GM18951 (cell line): ENCODE data around the gene RPS14.

Source experiments
- POLR2A ChIP-seq: IDR thresholded peaks from 4 replicates; pipeline ENCODE4 v1.6.1; 2011; ENCODE audit warnings: mild to moderate bottlenecking; ENCODE audit not compliant: insufficient read length, insufficient read depth; ENCODE audit errors: extremely low read depth
- in situ Hi-C: fragments of 300-500 bp; cut with MboI; formaldehyde crosslinking; loops from one replicate; pipeline ENCODE4 v1.12.0; 2022; ENCODE audit warnings: low sequenced_read_pairs, mixed read lengths, inconsistent platforms; ENCODE audit not compliant: unreplicated experiment

The RPS14 gene

GRCh38 chr5:150411245-150411979 is 38.1 kb downstream of the RPS14 start:
- no peak for TF ChIP-seq POLR2A
- in situ Hi-C loops, result no loop called here

GRCh38 chr5:150410524-150411244 is 38.9 kb downstream of the RPS14 start:
- in situ Hi-C loops, result no loop called here
- peak; percentile 55 for TF ChIP-seq POLR2A

- in situ Hi-C loops, result no loop called here
- TF ChIP-seq POLR2A, result peak; percentile 57
Measured at GRCh38 chr5:150409638-150410523, 39.7 kb downstream of the RPS14 start.

- peak; percentile 41 for TF ChIP-seq POLR2A
- in situ Hi-C loops, result no loop called here
Measured at GRCh38 chr5:150408231-150408943, 41.2 kb downstream of the RPS14 start.

GRCh38 chr5:150407096-150407720 is 42.3 kb downstream of the RPS14 start:
- peak; percentile 66 for TF ChIP-seq POLR2A
- in situ Hi-C loops, result no loop called here

GRCh38 chr5:150406723-150407095 is 42.8 kb downstream of the RPS14 start:
- in situ Hi-C loops, result no loop called here
- TF ChIP-seq POLR2A, result no peak

- in situ Hi-C loops, result no loop called here
- TF ChIP-seq POLR2A, result no peak
Measured at GRCh38 chr5:150406103-150406722, 43.3 kb downstream of the RPS14 start.

GRCh38 chr5:150404941-150405816 is 44.4 kb downstream of the RPS14 start:
- TF ChIP-seq POLR2A, result peak; percentile 54
- in situ Hi-C loops, result no loop called here

- in situ Hi-C loops, result no loop called here
- TF ChIP-seq POLR2A, result peak; percentile 49
Measured at GRCh38 chr5:150404535-150404934, 45.0 kb downstream of the RPS14 start.

GRCh38 chr5:150404121-150404520 is 45.4 kb downstream of the RPS14 start:
- TF ChIP-seq POLR2A, result no peak
- in situ Hi-C loops, result no loop called here

- in situ Hi-C loops, result no loop called here
Measured at GRCh38 chr5:150402901-150403342, 46.6 kb downstream of the RPS14 start.

More at GRCh38 chr5:150402901-150403342, 46.6 kb downstream of the RPS14 start:
- peak; percentile 46 for TF ChIP-seq POLR2A
